BE2C (cell line): Measurements from ENCODE around the gene ANK3. TPM values are rescaled to one million over a fixed set of nuclear protein-coding genes. Genes with fewer than 3 reads are reported as not detected.

Source experiments
- DNase-seq: peaks from one replicate; pipeline ENCODE4 v3.0.0-alpha.2; 2020
- H3K27me3 ChIP-seq: fragments of 250-450 bp; sonication (Bioruptor Pico); 2 replicates; pipeline ENCODE4 v1.5.1; 2020; ENCODE audit warnings: mild to moderate bottlenecking
- H3K36me3 ChIP-seq: fragments of 250-450 bp; sonication (Bioruptor Pico); 2 replicates; pipeline ENCODE4 v1.5.1; 2020; ENCODE audit warnings: mild to moderate bottlenecking
- H3K4me1 ChIP-seq: fragments of 250-450 bp; sonication (Bioruptor Pico); 2 replicates; pipeline ENCODE4 v1.5.1; 2020
- H3K4me3 ChIP-seq: 2 replicates; pipeline ENCODE4 v1.5.1; 2011; ENCODE audit warnings: low read depth, low read length
- H3K9me3 ChIP-seq: fragments of 250-450 bp; sonication (Bioruptor Pico); 2 replicates; pipeline ENCODE4 v1.5.1; 2020
- polyA plus RNA-seq: library from polyadenylated mRNA; unstranded; fragments of >200 nt; gene quantifications from one replicate; pipeline ENCODE4 v1.2.1, GENCODE V29; 2012; ENCODE audit warnings: low read depth, missing spikeins; ENCODE audit not compliant: insufficient read length, insufficient read depth
- TF ChIP-seq, protein P1 (sequence below): IDR thresholded peaks from 2 replicates; pipeline ENCODE4 v1.5.1; 2012; ENCODE audit warnings: mild to moderate bottlenecking, low read depth, low read length

Gene ANK3
- 8.6 TPM for polyA plus RNA-seq

- Histone ChIP-seq H3K27me3 (no peaks in the 10 kb centered on the region), H3K36me3 (no peaks in the 10 kb centered on the region), H3K4me1 (no peaks in the 10 kb centered on the region; the same call in 1 of the 2 replicates), H3K4me3 (no peak within 1 kb of the TSS), H3K9me3 (no peaks in the 10 kb centered on the region)
- DNase-seq: no peak
- TF ChIP-seq, protein P1, sequence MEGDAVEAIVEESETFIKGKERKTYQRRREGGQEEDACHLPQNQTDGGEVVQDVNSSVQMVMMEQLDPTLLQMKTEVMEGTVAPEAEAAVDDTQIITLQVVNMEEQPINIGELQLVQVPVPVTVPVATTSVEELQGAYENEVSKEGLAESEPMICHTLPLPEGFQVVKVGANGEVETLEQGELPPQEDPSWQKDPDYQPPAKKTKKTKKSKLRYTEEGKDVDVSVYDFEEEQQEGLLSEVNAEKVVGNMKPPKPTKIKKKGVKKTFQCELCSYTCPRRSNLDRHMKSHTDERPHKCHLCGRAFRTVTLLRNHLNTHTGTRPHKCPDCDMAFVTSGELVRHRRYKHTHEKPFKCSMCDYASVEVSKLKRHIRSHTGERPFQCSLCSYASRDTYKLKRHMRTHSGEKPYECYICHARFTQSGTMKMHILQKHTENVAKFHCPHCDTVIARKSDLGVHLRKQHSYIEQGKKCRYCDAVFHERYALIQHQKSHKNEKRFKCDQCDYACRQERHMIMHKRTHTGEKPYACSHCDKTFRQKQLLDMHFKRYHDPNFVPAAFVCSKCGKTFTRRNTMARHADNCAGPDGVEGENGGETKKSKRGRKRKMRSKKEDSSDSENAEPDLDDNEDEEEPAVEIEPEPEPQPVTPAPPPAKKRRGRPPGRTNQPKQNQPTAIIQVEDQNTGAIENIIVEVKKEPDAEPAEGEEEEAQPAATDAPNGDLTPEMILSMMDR: no peak
Observed at GRCh38 chr10:60389413-60390025, at the start of gene ANK3. Gene ANK3, minus strand, starts transcription at chr10:60389875. Its CDS starts 337 bp downstream, at chr10:60389538.

GRCh38 chr10:60434418-60435046 lies 44.9 kb upstream of the ANK3 start:
- H3K36me3 ChIP-seq: no peaks in the 10 kb centered on the region
- TF ChIP-seq, protein P1: peak; percentile 75
- H3K4me1 ChIP-seq: 0 out of 2 replicates have a peak, but pooled peaks cover 4% of the 10 kb centered on the region
- peak; percentile 42 for DNase-seq
- H3K27me3 ChIP-seq: no peaks in the 10 kb centered on the region
- H3K9me3 ChIP-seq: no peaks in the 10 kb centered on the region
- no peak overlapping the region for H3K4me3 ChIP-seq

DNA sequence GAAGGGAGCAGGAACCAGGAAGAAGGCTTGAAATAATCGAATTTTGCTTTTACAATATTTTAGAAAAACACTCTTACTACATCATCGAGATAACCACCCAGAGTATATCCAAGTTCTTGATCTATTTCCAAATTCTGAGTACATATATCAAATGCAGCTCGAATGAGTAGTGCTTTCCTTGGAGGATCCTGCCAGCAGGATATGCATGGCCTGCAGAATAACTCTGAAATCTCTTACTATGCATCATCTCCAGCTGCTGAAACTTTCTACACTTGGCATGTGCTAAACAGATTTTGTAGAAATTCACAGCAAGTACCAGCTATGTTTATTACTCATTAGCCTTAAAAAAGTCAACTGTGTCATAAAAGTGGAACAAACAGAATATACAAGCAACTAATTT lies 44.0 kb upstream of the ANK3 start:
- Histone ChIP-seq H3K4me3 (no peak overlapping the region), H3K36me3 (no peaks in the 10 kb centered on the region), H3K27me3 (no peaks in the 10 kb centered on the region), H3K9me3 (no peaks in the 10 kb centered on the region), H3K4me1 (peaks cover 8% of the 10 kb centered on the region)
- no peak for DNase-seq
- TF ChIP-seq, protein P1: no peak

DNA sequence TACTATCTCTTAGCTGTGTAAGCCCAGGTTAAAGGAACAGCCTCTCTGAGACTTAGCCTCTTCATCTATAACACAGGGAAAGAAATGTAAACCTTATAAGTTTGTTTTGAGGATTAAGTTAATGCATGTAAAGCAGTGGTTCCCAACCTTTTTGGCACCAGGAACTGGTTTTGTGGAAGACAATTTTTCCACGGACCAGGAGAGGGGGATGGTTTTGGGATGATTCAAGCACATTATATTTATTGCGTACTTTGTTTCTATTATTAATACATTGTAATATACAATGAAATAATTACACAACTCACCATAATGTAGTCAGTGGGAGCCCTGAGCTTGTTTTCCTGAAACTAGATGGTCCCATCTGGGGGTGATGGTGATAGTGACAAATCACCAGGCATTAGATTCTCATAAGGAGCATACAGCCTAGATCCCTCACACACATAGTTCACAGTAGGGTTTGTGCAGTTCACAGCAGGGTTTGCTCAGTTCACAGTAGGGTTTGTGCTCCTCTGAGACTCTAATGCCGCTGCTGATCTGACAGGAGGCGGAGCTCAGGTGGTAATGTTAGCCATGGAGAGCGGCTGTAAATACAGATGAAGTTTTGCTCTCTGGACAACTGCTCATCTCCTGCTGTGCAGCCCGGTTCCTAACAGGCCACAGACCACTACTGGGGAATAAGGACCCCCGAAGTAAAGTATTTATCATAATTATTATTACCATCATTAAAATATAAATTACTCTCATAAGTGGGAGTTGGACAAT lies 41.3 kb upstream of the ANK3 start:
- H3K36me3 ChIP-seq: no peaks in the 10 kb centered on the region
- TF ChIP-seq, protein P1: no peak
- no peak for DNase-seq
- no peaks in the 10 kb centered on the region for H3K9me3 ChIP-seq
- peaks cover 19% of the 10 kb centered on the region for H3K4me1 ChIP-seq
- no peaks in the 10 kb centered on the region for H3K27me3 ChIP-seq
- no peak overlapping the region for H3K4me3 ChIP-seq

DNA sequence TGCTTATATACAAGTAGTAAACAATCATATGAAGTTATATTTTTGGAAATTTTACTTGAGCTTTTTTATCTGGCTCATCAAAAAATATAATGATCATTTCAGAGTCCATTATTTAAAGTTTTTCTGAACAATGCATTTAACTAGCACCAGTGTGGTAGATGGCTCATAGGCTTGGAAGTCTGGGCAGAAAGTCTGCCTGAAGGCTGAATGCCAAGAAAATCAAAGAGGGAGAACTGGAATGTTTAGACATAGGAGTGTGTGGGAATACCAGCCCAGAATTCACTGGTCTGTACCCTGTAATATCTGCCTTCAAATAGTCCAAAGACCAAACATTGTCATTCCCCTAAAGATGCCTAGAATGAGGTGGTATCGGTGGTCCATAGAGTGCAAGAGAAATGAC lies 40.3 kb upstream of the ANK3 start:
- peaks cover 19% of the 10 kb centered on the region for H3K4me1 ChIP-seq
- no peaks in the 10 kb centered on the region for H3K9me3 ChIP-seq

More for the DNA sequence above, 40.3 kb upstream of the ANK3 start:
- no peaks in the 10 kb centered on the region for H3K27me3 ChIP-seq
- no peak overlapping the region for H3K4me3 ChIP-seq
- no peaks in the 10 kb centered on the region for H3K36me3 ChIP-seq
- TF ChIP-seq, protein P1: no peak
- DNase-seq: no peak
